NCI-H2081 (cell line): ENCODE data around the gene DCTPP1.
A peak's percentile ranks its signal among the peaks of the same experiment; 100 is the strongest.

ENCODE experiments used
- DNase-seq, 2 experiments: peaks; one replicate each; lab custom pipeline; 2025; lab: John Stamatoyannopoulos, UW

The DCTPP1 gene

GRCh38 chr16:30447512-30448226 lies 17.8 kb upstream of the DCTPP1 start:
- DNase-seq: no peak

GRCh38 chr16:30446203-30446595 lies 16.4 kb upstream of the DCTPP1 start:
- DNase-seq: no peak

GRCh38 chr16:30445408-30446202 lies 15.8 kb upstream of the DCTPP1 start, which contains the start of gene SEPHS2:
TSS of gene SEPHS2 (minus strand) at chr16:30445874. CDS start at chr16:30445727, 147 bp downstream.
- peak; percentile 91 to 95 for DNase-seq

- DNase-seq: no peak
These were observed 15.2 kb upstream of the DCTPP1 start for GRCh38 chr16:30445149-30445407.

GRCh38 chr16:30444231-30445148 lies 14.7 kb upstream of the DCTPP1 start:
- peak in 1 of 2 experiments; percentile 18 for DNase-seq

GRCh38 chr16:30443631-30444030 lies 13.8 kb upstream of the DCTPP1 start:
- no peak for DNase-seq

- DNase-seq: no peak
These were observed 10.0 kb upstream of the DCTPP1 start for GRCh38 chr16:30439720-30440348.

GRCh38 chr16:30438835-30439234 lies 9.0 kb upstream of the DCTPP1 start:
- no peak for DNase-seq

- DNase-seq: peak; percentile 5 to 17
These were observed 7.7 kb upstream of the DCTPP1 start for GRCh38 chr16:30437511-30438046.

- DNase-seq: no peak
These were observed 5.0 kb upstream of the DCTPP1 start for GRCh38 chr16:30434852-30435251.

- DNase-seq: no peak
These were observed 669 bp upstream of the DCTPP1 start for GRCh38 chr16:30430428-30430970.

- no peak for DNase-seq
These were observed 482 bp downstream of the DCTPP1 start for GRCh38 chr16:30429418-30429677.

- DNase-seq: no peak
These were observed 1.8 kb downstream of the DCTPP1 start for GRCh38 chr16:30428055-30428454.

GRCh38 chr16:30421010-30421409 lies 8.8 kb downstream of the DCTPP1 start:
- DNase-seq: no peak

GRCh38 chr16:30418350-30419181 lies 11.3 kb downstream of the DCTPP1 start:
- DNase-seq: no peak

- DNase-seq: peak; percentile 91 to 95
These were observed 12.1 kb downstream of the DCTPP1 start for GRCh38 chr16:30417529-30418349.

- no peak for DNase-seq
These were observed 13.0 kb downstream of the DCTPP1 start for GRCh38 chr16:30416624-30417528.

GRCh38 chr16:30416047-30416603 lies 13.7 kb downstream of the DCTPP1 start:
- DNase-seq: no peak
